Psoas muscle (tissue), 8 donors: ENCODE results near the gene KLHL5. TPM values are rescaled to one million over a fixed set of nuclear protein-coding genes. Genes with fewer than 3 reads are reported as not detected.

Experiments used
- ATAC-seq, 4 donors: fragments of 200-7000 bp; cut with Tn5 transposase; one replicate each; pipeline ENCODE4 v1.9.1; 2020; ENCODE audit warnings: moderate library complexity in 3 of 4, mild to moderate bottlenecking in 2 of 4
- DNase-seq, 2 donors: peaks; one replicate each; pipeline ENCODE4 v3.0.0-alpha.2; 2020
- H3K27ac ChIP-seq: fragments of 200-600 bp; one replicate; pipeline ENCODE4 v1.8.0; 2022
- H3K27me3 ChIP-seq, 3 donors: fragments of 200-600 bp in 1 of 3; one replicate each; pipeline versions ENCODE4 v1.6.1 to v1.8.0; 2013 to 2022; ENCODE audit warnings: low read length in 2 of 3, mild to moderate bottlenecking in 2 of 3, moderate library complexity in 1 of 3; ENCODE audit not compliant: insufficient read depth in 3 of 3
- H3K36me3 ChIP-seq, 2 donors: fragments of 200-600 bp in 1 of 2; one replicate each; pipeline versions ENCODE4 v1.6.1 to v1.8.0; 2013 to 2022; ENCODE audit warnings: low read depth in 1 of 2, mild to moderate bottlenecking in 1 of 2, moderate library complexity in 1 of 2; ENCODE audit not compliant: insufficient read depth in 1 of 2
- H3K4me1 ChIP-seq: fragments of 200-600 bp; one replicate; pipeline ENCODE4 v1.8.0; 2022
- H3K4me3 ChIP-seq: fragments of 200-600 bp; one replicate; pipeline ENCODE4 v1.8.0; 2022; ENCODE audit warnings: mild to moderate bottlenecking
- H3K9me3 ChIP-seq: fragments of 200-600 bp; one replicate; pipeline ENCODE4 v1.8.0; 2022
- CTCF ChIP-seq: fragments of 200-600 bp; IDR thresholded peaks from one replicate; pipeline ENCODE4 v1.8.0; 2022; ENCODE audit warnings: antibody characterized with exemption
- WGBS, 3 donors: extraction: QIAGEN DNeasy Blood & Tissue Kit; methylation state at CpG; one replicate each; pipeline versions ENCODE4 v1.1.6 to v1.1.7; 2013; 5-methylcytosine and 5-hydroxymethylcytosine counted together
- intact Hi-C, 2 donors: fragments of 100-400 bp; cut with DNase I; formaldehyde crosslinking; loops; one replicate each; pipeline versions ENCODE4 v1.11.0 to v1.14.2; 2022
- polyA plus RNA-seq, 3 donors: library from polyadenylated mRNA; stranded (reverse); fragments of 200-250 nt; gene quantifications; one replicate each; pipeline ENCODE4 v1.2.3, GENCODE V29; 2013
- total RNA-seq, 4 donors: library from RNA; stranded (reverse); fragmentation: NEBNext Ultra II Directional in 2 of 4; extraction: Animal tissue kit (Norgen Biotek cat#: 25700) in 2 of 4; gene quantifications; one replicate each; pipeline versions ENCODE4 v1.2.1 to v1.2.4, GENCODE V29; 2021 to 2023
- donor health status: healthy with polysubstance abuse.
- donor health status: DM: no; HTN: no; CAD: no; lungs with moderate emphysema.
- donor health status: Bipolar disorder and iron deficiency.
- donor health status: healthy.
- donor health status: DM: yes; HTN: yes; CAD: no.
- donor health status: DM: no; HTN: no; CAD: no.
- donor health status: DM: no; HTN: no; CAD: no.
- donor health status: DM: yes; HTN: yes; CAD: no.

The KLHL5 gene
- total and polyA plus RNA-seq, 7 donors, result 6.7 to 14.9 (median 10.1) TPM

GRCh38 chr4:39114436-39114835, 52.4 kb downstream of the KLHL5 start:
- no peak for TF ChIP-seq CTCF

GRCh38 chr4:39118034-39118658, 56.1 kb downstream of the KLHL5 start:
- no peak overlapping the region for H3K27ac ChIP-seq
- no peaks in the 10 kb centered on the region for H3K9me3 ChIP-seq
- H3K4me3 ChIP-seq, result no peak overlapping the region
- peaks cover 2 to 34% of the 10 kb centered on the region in 2 donors for H3K36me3 ChIP-seq
- H3K4me1 ChIP-seq, result no peaks in the 10 kb centered on the region
- intact Hi-C loops, result no loop called here
- TF ChIP-seq CTCF, result no peak
- ATAC-seq (no peak), DNase-seq (no peak)
- no peaks in the 10 kb centered on the region for H3K27me3 ChIP-seq
- 92 to 93% (median 93%) methylated on average over 5 to 6 of the region's 6 CpGs for WGBS, 3 donors

More at GRCh38 chr4:39114436-39114835, 52.4 kb downstream of the KLHL5 start:
- no peak for ATAC-seq
- H3K4me1 ChIP-seq, result no peaks in the 10 kb centered on the region
- DNase-seq, result no peak
- peaks cover 0 to 53% of the 10 kb centered on the region in 2 donors for H3K36me3 ChIP-seq
- H3K4me3 ChIP-seq, result no peak overlapping the region
- no peaks in the 10 kb centered on the region for H3K27me3 ChIP-seq
- 76 to 78% (median 78%) methylated on average over 2 of the region's 2 CpGs for WGBS, 3 donors
- no peak overlapping the region for H3K27ac ChIP-seq
- intact Hi-C loops, result no loop called here
- no peaks in the 10 kb centered on the region for H3K9me3 ChIP-seq

GRCh38 chr4:39120418-39120817, 58.4 kb downstream of the KLHL5 start:
- no peak for DNase-seq
- no peak for ATAC-seq
- H3K9me3 ChIP-seq, result peaks cover 11% of the 10 kb centered on the region
- peaks cover 2 to 13% of the 10 kb centered on the region in 2 donors for H3K36me3 ChIP-seq
- no peaks in the 10 kb centered on the region for H3K27me3 ChIP-seq
- H3K27ac ChIP-seq, result no peak overlapping the region
- intact Hi-C loops, result no loop called here
- H3K4me3 ChIP-seq, result no peak overlapping the region
- WGBS, 3 donors, result 94 to 98% (median 97%) methylated on average over 1 of the region's 1 CpG
- TF ChIP-seq CTCF, result no peak
- no peaks in the 10 kb centered on the region for H3K4me1 ChIP-seq

GRCh38 chr4:39124885-39125599, 63.0 kb downstream of the KLHL5 start:
- ATAC-seq, result no peak

More at GRCh38 chr4:39124885-39125599, 63.0 kb downstream of the KLHL5 start:
- H3K36me3 ChIP-seq, result peaks cover 0 to 2% of the 10 kb centered on the region in 2 donors
- DNase-seq, result no peak
- intact Hi-C loops, result no loop called here
- H3K27me3 ChIP-seq, result no peaks in the 10 kb centered on the region
- no peak overlapping the region for H3K27ac ChIP-seq
- WGBS, 3 donors, result 85 to 90% (median 86%) methylated on average over 9 of the region's 9 CpGs
- no peak overlapping the region for H3K4me3 ChIP-seq
- H3K9me3 ChIP-seq, result peaks cover 11% of the 10 kb centered on the region
- no peak for TF ChIP-seq CTCF
- no peaks in the 10 kb centered on the region for H3K4me1 ChIP-seq
